Psoas muscle (tissue), 8 donors: ENCODE results near the gene CTBS. TPM values are rescaled to one million over a fixed set of nuclear protein-coding genes. Genes with fewer than 3 reads are reported as not detected.

Experiments
- ATAC-seq, 4 donors: fragments of 200-7000 bp; cut with Tn5 transposase; one replicate each; pipeline ENCODE4 v1.9.1; 2020; ENCODE audit warnings: moderate library complexity in 3 of 4, mild to moderate bottlenecking in 2 of 4
- DNase-seq, 2 donors: peaks; one replicate each; pipeline ENCODE4 v3.0.0-alpha.2; 2020
- H3K27ac ChIP-seq: fragments of 200-600 bp; one replicate; pipeline ENCODE4 v1.8.0; 2022
- H3K27me3 ChIP-seq, 3 donors: fragments of 200-600 bp in 1 of 3; one replicate each; pipeline versions ENCODE4 v1.6.1 to v1.8.0; 2013 to 2022; ENCODE audit warnings: low read length in 2 of 3, mild to moderate bottlenecking in 2 of 3, moderate library complexity in 1 of 3; ENCODE audit not compliant: insufficient read depth in 3 of 3
- H3K36me3 ChIP-seq, 2 donors: fragments of 200-600 bp in 1 of 2; one replicate each; pipeline versions ENCODE4 v1.6.1 to v1.8.0; 2013 to 2022; ENCODE audit warnings: low read depth in 1 of 2, mild to moderate bottlenecking in 1 of 2, moderate library complexity in 1 of 2; ENCODE audit not compliant: insufficient read depth in 1 of 2
- H3K4me1 ChIP-seq: fragments of 200-600 bp; one replicate; pipeline ENCODE4 v1.8.0; 2022
- H3K4me3 ChIP-seq: fragments of 200-600 bp; one replicate; pipeline ENCODE4 v1.8.0; 2022; ENCODE audit warnings: mild to moderate bottlenecking
- H3K9me3 ChIP-seq: fragments of 200-600 bp; one replicate; pipeline ENCODE4 v1.8.0; 2022
- CTCF ChIP-seq: fragments of 200-600 bp; IDR thresholded peaks from one replicate; pipeline ENCODE4 v1.8.0; 2022; ENCODE audit warnings: antibody characterized with exemption
- WGBS, 3 donors: extraction: QIAGEN DNeasy Blood & Tissue Kit; methylation state at CpG; one replicate each; pipeline versions ENCODE4 v1.1.6 to v1.1.7; 2013; 5-methylcytosine and 5-hydroxymethylcytosine counted together
- intact Hi-C, 2 donors: fragments of 100-400 bp; cut with DNase I; formaldehyde crosslinking; loops; one replicate each; pipeline versions ENCODE4 v1.11.0 to v1.14.2; 2022
- polyA plus RNA-seq, 3 donors: library from polyadenylated mRNA; stranded (reverse); fragments of 200-250 nt; gene quantifications; one replicate each; pipeline ENCODE4 v1.2.3, GENCODE V29; 2013
- total RNA-seq, 4 donors: library from RNA; stranded (reverse); fragmentation: NEBNext Ultra II Directional in 2 of 4; extraction: Animal tissue kit (Norgen Biotek cat#: 25700) in 2 of 4; gene quantifications; one replicate each; pipeline versions ENCODE4 v1.2.1 to v1.2.4, GENCODE V29; 2021 to 2023
- donor health status: healthy with polysubstance abuse.
- donor health status: DM: no; HTN: no; CAD: no; lungs with moderate emphysema.
- donor health status: Bipolar disorder and iron deficiency.
- donor health status: healthy.
- donor health status: DM: yes; HTN: yes; CAD: no.
- donor health status: DM: no; HTN: no; CAD: no.
- donor health status: DM: no; HTN: no; CAD: no.
- donor health status: DM: yes; HTN: yes; CAD: no.

CTBS gene
- total and polyA plus RNA-seq, 7 donors = 1.8 to 5.2 (median 4.4) TPM

GRCh38 chr1:84574936-84575335 lies 696 bp upstream of the CTBS start:
- 64 to 74% (median 64%) methylated on average over 7 of the region's 7 CpGs for WGBS, 3 donors
- H3K27me3 ChIP-seq = no peaks in the 10 kb centered on the region
- TF ChIP-seq CTCF = no peak
- intact Hi-C loops = loop anchor here (2.0 to 5.0 kb wide), 2 partner anchors 68 to 70 kb away; partner anchors contain the start of genes GNG5 (in 1 of the 2) and SPATA1 (in 1 of the 2)
- DNase-seq (no peak), ATAC-seq (no peak)
- peaks cover 0 to under 1% of the 10 kb centered on the region in 2 donors for H3K36me3 ChIP-seq
- peaks cover 9% of the 10 kb centered on the region for H3K4me1 ChIP-seq
- peak overlapping the region; percentile 96 for H3K27ac ChIP-seq
- H3K4me3 ChIP-seq = peak overlapping the region; percentile 90
- no peaks in the 10 kb centered on the region for H3K9me3 ChIP-seq

GRCh38 chr1:84573481-84573966 lies 716 bp downstream of the CTBS start:
- no peak for ATAC-seq
- Histone ChIP-seq H3K9me3 (no peaks in the 10 kb centered on the region), H3K4me3 (peak overlapping the region; percentile 90), H3K27me3 (no peaks in the 10 kb centered on the region), H3K4me1 (peaks cover 9% of the 10 kb centered on the region), H3K27ac (peak overlapping the region; percentile 96), H3K36me3 (peaks cover 0 to 10% of the 10 kb centered on the region in 2 donors)
- no peak for DNase-seq
- intact Hi-C loops = loop anchor here in 1 of 2 donors (5.0 kb wide), 1 partner anchor 66 kb away; the partner anchor contains the start of genes GNG5 and SPATA1
- WGBS, 3 donors = 9 to 13% (median 9%) methylated on average over 5 of the region's 5 CpGs
- TF ChIP-seq CTCF = no peak

- WGBS, 3 donors = 95 to 97% (median 97%) methylated on average over 2 of the region's 2 CpGs
- no peak for TF ChIP-seq CTCF
- intact Hi-C loops = loop anchor here in 1 of 2 donors (5.0 kb wide), 1 partner anchor 64 kb away; the partner anchor contains the start of genes GNG5 and SPATA1
- DNase-seq = no peak
- no peak for ATAC-seq
- Histone ChIP-seq H3K4me1 (peaks cover 9% of the 10 kb centered on the region), H3K9me3 (no peaks in the 10 kb centered on the region), H3K27me3 (no peaks in the 10 kb centered on the region), H3K27ac (no peak overlapping the region), H3K4me3 (no peak overlapping the region), H3K36me3 (peaks cover 0 to 12% of the 10 kb centered on the region in 2 donors)
These were observed 3.1 kb downstream of the CTBS start for GRCh38 chr1:84571150-84571535.

GRCh38 chr1:84570436-84571149 lies 3.6 kb downstream of the CTBS start:
- Histone ChIP-seq H3K36me3 (peaks cover 0 to 17% of the 10 kb centered on the region in 2 donors), H3K9me3 (no peaks in the 10 kb centered on the region), H3K4me3 (no peak overlapping the region), H3K27me3 (no peaks in the 10 kb centered on the region), H3K4me1 (peaks cover 9% of the 10 kb centered on the region), H3K27ac (no peak overlapping the region)
- intact Hi-C loops = loop anchor here in 1 of 2 donors (5.0 kb wide), 1 partner anchor 63 kb away; the partner anchor contains the start of genes GNG5 and SPATA1
- ATAC-seq (no peak), DNase-seq (no peak)
- TF ChIP-seq CTCF = no peak
- 82 to 91% (median 85%) methylated on average over 7 of the region's 7 CpGs for WGBS, 3 donors
